ENCODE data around the gene PRRC2A. TPM values are rescaled to one million over a fixed set of nuclear protein-coding genes. Genes with fewer than 3 reads are reported as not detected.

PRRC2A gene
- total RNA-seq, 3 donors from 2014 or later (not counting 1 experiment from before 2014, with no cell fraction given), result 264 to 294 (median 294) TPM

GRCh38 chr6:31579119-31579505 lies 41.4 kb upstream of the PRRC2A start:
- H3K4me3 Mint-ChIP-seq, result peak overlapping the region; percentile 80
- H3K4me1 ChIP-seq (ENCODE audit: control insufficient read depth, insufficient read depth, low read length), result peaks cover 89% of the 10 kb centered on the region
- H3K27ac Mint-ChIP-seq, result peak overlapping the region; percentile 95 to 100
- DNase-seq, result peak in 1 of 2 donors; percentile 15
- no peak for TF ChIP-seq CTCF (IDR thresholded peaks at IDR 0.05)
- no peak overlapping the region for H3K27ac ChIP-seq (ENCODE audit: low read length)
- H3K9me3 Mint-ChIP-seq, result no peaks in the 10 kb centered on the region
- intact Hi-C loops (cut with micrococcal nuclease), result no loop called here
- no peak for ATAC-seq
- H3K4me3 ChIP-seq (ENCODE audit: low read length), result no peak overlapping the region
- WGBS (ENCODE audit: insufficient coverage), result 91% methylated on average over 3 of the region's 3 CpGs
- peaks cover 10% of the 10 kb centered on the region for H3K36me3 ChIP-seq (ENCODE audit: control insufficient read depth, insufficient read depth, low read length)
- H3K27me3 ChIP-seq (ENCODE audit: control insufficient read depth, insufficient read depth, low read length), result no peaks in the 10 kb centered on the region
- no peaks in the 10 kb centered on the region for H3K27me3 Mint-ChIP-seq (ENCODE audit: low read depth in 2 of 2)
- peaks cover 78 to 86% of the 10 kb centered on the region in 2 donors for H3K4me1 Mint-ChIP-seq
- H3K36me3 Mint-ChIP-seq, result no peaks in the 10 kb centered on the region
- H3K9me3 ChIP-seq (ENCODE audit: control insufficient read depth, insufficient read depth, low read length), result no peaks in the 10 kb centered on the region

- Histone ChIP-seq H3K27ac (ENCODE audit: low read length) (peak overlapping the region; percentile 87), H3K4me3 (ENCODE audit: low read length) (peak overlapping the region; percentile 98), H3K4me1 (ENCODE audit: control insufficient read depth, insufficient read depth, low read length) (peaks cover 89% of the 10 kb centered on the region), H3K9me3 (ENCODE audit: control insufficient read depth, insufficient read depth, low read length) (no peaks in the 10 kb centered on the region), H3K27me3 (ENCODE audit: control insufficient read depth, insufficient read depth, low read length) (no peaks in the 10 kb centered on the region), H3K36me3 (ENCODE audit: control insufficient read depth, insufficient read depth, low read length) (peaks cover 10% of the 10 kb centered on the region)
- no peak for ATAC-seq
- Mint-ChIP-seq H3K4me1 (peaks cover 73 to 79% of the 10 kb centered on the region in 2 donors), H3K27ac (peak overlapping the region; percentile 95 to 100), H3K36me3 (no peaks in the 10 kb centered on the region), H3K27me3 (ENCODE audit: low read depth in 2 of 2) (no peaks in the 10 kb centered on the region), H3K9me3 (no peaks in the 10 kb centered on the region), H3K4me3 (peak overlapping the region; percentile 98)
- TF ChIP-seq CTCF (IDR thresholded peaks at IDR 0.05), result no peak
- intact Hi-C loops (cut with micrococcal nuclease), result loop anchor here (2.0 to 5.0 kb wide), 2 partner anchors 19 to 87 kb away; no protein-coding TSS in a partner anchor
- 61% methylated on average over 6 of the region's 8 CpGs for WGBS (ENCODE audit: insufficient coverage)
- DNase-seq, result peak in 1 of 2 donors; percentile 37
Measured at GRCh38 chr6:31579546-31580437, 40.7 kb upstream of the PRRC2A start.

GRCh38 chr6:31580438-31580740 lies 40.1 kb upstream of the PRRC2A start:
- TF ChIP-seq CTCF (IDR thresholded peaks at IDR 0.05), result no peak
- H3K27me3 ChIP-seq (ENCODE audit: control insufficient read depth, insufficient read depth, low read length), result no peaks in the 10 kb centered on the region
- intact Hi-C loops (cut with micrococcal nuclease), result loop anchor here (2.0 to 5.0 kb wide), 2 partner anchors 20 to 88 kb away; no protein-coding TSS in a partner anchor
- Mint-ChIP-seq H3K27me3 (ENCODE audit: low read depth in 2 of 2) (no peaks in the 10 kb centered on the region), H3K9me3 (no peaks in the 10 kb centered on the region), H3K4me1 (peaks cover 74 to 75% of the 10 kb centered on the region in 2 donors), H3K4me3 (peak overlapping the region; percentile 98), H3K36me3 (no peaks in the 10 kb centered on the region), H3K27ac (peak overlapping the region; percentile 95 to 100)
- peaks cover 89% of the 10 kb centered on the region for H3K4me1 ChIP-seq (ENCODE audit: control insufficient read depth, insufficient read depth, low read length)
- peak overlapping the region; percentile 98 for H3K4me3 ChIP-seq (ENCODE audit: low read length)
- 21% methylated on average over 11 of the region's 11 CpGs for WGBS (ENCODE audit: insufficient coverage)
- no peak for ATAC-seq
- H3K36me3 ChIP-seq (ENCODE audit: control insufficient read depth, insufficient read depth, low read length), result peaks cover 10% of the 10 kb centered on the region
- no peaks in the 10 kb centered on the region for H3K9me3 ChIP-seq (ENCODE audit: control insufficient read depth, insufficient read depth, low read length)
- DNase-seq, result no peak
- peak overlapping the region; percentile 87 for H3K27ac ChIP-seq (ENCODE audit: low read length)

All from natural killer cell (primary cell).